Measurements from ENCODE around the gene TRMT1L. TPM values are rescaled to one million over a fixed set of nuclear protein-coding genes. Genes with fewer than 3 reads are reported as not detected.

Gene TRMT1L
- total RNA-seq, 1 experiment from 2014 or later, result 19.5 TPM

GRCh38 chr1:185154912-185155513, 1.7 kb downstream of the TRMT1L start:
- Histone ChIP-seq H3K4me1 (ENCODE audit: control insufficient read depth, insufficient read depth, low read length) (peaks cover 12% of the 10 kb centered on the region), H3K36me3 (ENCODE audit: control insufficient read depth, insufficient read depth, low read length) (peaks cover 5% of the 10 kb centered on the region), H3K27me3 (ENCODE audit: control insufficient read depth, insufficient read depth, low read length) (no peaks in the 10 kb centered on the region), H3K27ac (ENCODE audit: low read length) (peak overlapping the region; percentile 95; the same call in 1 of the 2 replicates), H3K4me3 (ENCODE audit: low read depth in 2 of 2, low read length in 2 of 2) (peak overlapping the region in 1 of 2 experiments; percentile 99; a peak in 2 of 4 replicates), H3K9me3 (ENCODE audit: control insufficient read depth, insufficient read depth, low read depth, low read length) (no peaks in the 10 kb centered on the region)
- ChIA-PET CTCF (no interaction called here), POLR2A (no interaction called here)
- DNase-seq (ENCODE audit: low read depth, low spot score) (no peak), ATAC-seq (no peak)
- intact Hi-C loops (cut with micrococcal nuclease; ENCODE audit: unreplicated experiment), result no loop called here
- BruUV-seq (replicated peaks), result no TSS peak
- TF ChIP-seq, protein P1, sequence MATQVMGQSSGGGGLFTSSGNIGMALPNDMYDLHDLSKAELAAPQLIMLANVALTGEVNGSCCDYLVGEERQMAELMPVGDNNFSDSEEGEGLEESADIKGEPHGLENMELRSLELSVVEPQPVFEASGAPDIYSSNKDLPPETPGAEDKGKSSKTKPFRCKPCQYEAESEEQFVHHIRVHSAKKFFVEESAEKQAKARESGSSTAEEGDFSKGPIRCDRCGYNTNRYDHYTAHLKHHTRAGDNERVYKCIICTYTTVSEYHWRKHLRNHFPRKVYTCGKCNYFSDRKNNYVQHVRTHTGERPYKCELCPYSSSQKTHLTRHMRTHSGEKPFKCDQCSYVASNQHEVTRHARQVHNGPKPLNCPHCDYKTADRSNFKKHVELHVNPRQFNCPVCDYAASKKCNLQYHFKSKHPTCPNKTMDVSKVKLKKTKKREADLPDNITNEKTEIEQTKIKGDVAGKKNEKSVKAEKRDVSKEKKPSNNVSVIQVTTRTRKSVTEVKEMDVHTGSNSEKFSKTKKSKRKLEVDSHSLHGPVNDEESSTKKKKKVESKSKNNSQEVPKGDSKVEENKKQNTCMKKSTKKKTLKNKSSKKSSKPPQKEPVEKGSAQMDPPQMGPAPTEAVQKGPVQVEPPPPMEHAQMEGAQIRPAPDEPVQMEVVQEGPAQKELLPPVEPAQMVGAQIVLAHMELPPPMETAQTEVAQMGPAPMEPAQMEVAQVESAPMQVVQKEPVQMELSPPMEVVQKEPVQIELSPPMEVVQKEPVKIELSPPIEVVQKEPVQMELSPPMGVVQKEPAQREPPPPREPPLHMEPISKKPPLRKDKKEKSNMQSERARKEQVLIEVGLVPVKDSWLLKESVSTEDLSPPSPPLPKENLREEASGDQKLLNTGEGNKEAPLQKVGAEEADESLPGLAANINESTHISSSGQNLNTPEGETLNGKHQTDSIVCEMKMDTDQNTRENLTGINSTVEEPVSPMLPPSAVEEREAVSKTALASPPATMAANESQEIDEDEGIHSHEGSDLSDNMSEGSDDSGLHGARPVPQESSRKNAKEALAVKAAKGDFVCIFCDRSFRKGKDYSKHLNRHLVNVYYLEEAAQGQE (IDR thresholded peaks at IDR 0.05; ENCODE audit: insufficient read depth in 1 of 2, low read depth in 2 of 2, low read length in 1 of 2), result no peak
- TF ChIP-seq POLR2AphosphoS5 (IDR thresholded peaks at IDR 0.05; ENCODE audit: low read depth, low read length) (no peak), TCF7L2 (IDR thresholded peaks at IDR 0.05; ENCODE audit: low read depth, low read length) (no peak), CTCF (IDR thresholded peaks at IDR 0.05) (no peak), SIN3A (IDR thresholded peaks at IDR 0.05; ENCODE audit: borderline replicate concordance, insufficient read depth, low read depth, low read length) (no peak)
- in situ Hi-C loops (cut with HindIII; ENCODE audit: low pct_unique_long_range_greater_than_20kb, low sequenced_read_pairs), result no loop called here

DNA sequence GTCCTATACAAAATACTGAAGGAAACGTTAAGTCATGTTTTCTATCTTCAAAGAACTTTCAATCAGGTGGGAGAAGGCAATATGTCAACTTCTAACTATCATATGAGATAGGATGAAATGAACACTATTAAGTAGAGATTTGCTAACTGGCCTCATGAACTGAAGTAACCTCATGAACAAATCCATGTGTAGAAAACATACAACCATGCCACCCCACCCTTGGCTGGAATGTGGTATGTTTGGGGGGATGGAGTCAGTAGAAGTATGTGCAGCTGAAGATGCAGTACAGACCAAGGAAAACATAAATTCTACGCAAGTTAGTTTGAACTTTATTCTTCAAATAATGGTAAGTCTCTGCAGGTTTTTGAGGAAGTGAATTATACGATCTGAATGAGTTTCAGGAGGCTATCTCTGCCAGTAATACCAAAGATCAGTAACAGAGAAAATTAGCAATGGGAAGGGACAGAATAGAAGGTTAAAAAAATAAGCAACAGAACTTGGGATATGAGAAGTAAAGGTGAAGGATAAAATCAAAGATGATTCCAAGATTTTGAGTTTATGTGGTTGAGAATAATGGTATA, 4.5 kb downstream of the TRMT1L start:
- Histone ChIP-seq H3K9me3 (ENCODE audit: control insufficient read depth, insufficient read depth, low read depth, low read length) (no peaks in the 10 kb centered on the region), H3K4me1 (ENCODE audit: control insufficient read depth, insufficient read depth, low read length) (peaks cover 8% of the 10 kb centered on the region), H3K36me3 (ENCODE audit: control insufficient read depth, insufficient read depth, low read length) (peaks cover 17% of the 10 kb centered on the region), H3K27ac (ENCODE audit: low read length) (no peak overlapping the region), H3K27me3 (ENCODE audit: control insufficient read depth, insufficient read depth, low read length) (no peaks in the 10 kb centered on the region), H3K4me3 (ENCODE audit: low read depth in 2 of 2, low read length in 2 of 2) (no peak overlapping the region)
- ChIA-PET CTCF (no interaction called here), POLR2A (no interaction called here)
- in situ Hi-C loops (cut with HindIII; ENCODE audit: low pct_unique_long_range_greater_than_20kb, low sequenced_read_pairs), result no loop called here
- DNase-seq (ENCODE audit: low read depth, low spot score) (no peak), ATAC-seq (no peak)
- intact Hi-C loops (cut with micrococcal nuclease; ENCODE audit: unreplicated experiment), result no loop called here
- BruUV-seq (replicated peaks), result no TSS peak
- TF ChIP-seq POLR2AphosphoS5 (IDR thresholded peaks at IDR 0.05; ENCODE audit: low read depth, low read length) (no peak), CTCF (IDR thresholded peaks at IDR 0.05) (no peak), SIN3A (IDR thresholded peaks at IDR 0.05; ENCODE audit: borderline replicate concordance, insufficient read depth, low read depth, low read length) (no peak), TCF7L2 (IDR thresholded peaks at IDR 0.05; ENCODE audit: low read depth, low read length) (no peak)
- TF ChIP-seq, protein P1 (IDR thresholded peaks at IDR 0.05; ENCODE audit: insufficient read depth in 1 of 2, low read depth in 2 of 2, low read length in 1 of 2), result no peak
